ENCODE measurements around the gene TSC22D2. TPM values are rescaled to one million over a fixed set of nuclear protein-coding genes. Genes with fewer than 3 reads are reported as not detected.

The TSC22D2 gene
- 7.1 TPM for total RNA-seq (2013)
- polyA plus RNA-seq, result 10 to 100 TPM in 1 of 3 donors, 1 to 10 TPM in 2; 5.1 to 12.9 (median 5.7) TPM
- polyA minus RNA-seq, result 16.1 and 19.3 TPM in 2 replicates
- total RNA-seq, result 100.0 to 379 (median 210) reads per million in 11 experiments

- H3K27me3 ChIP-seq (ENCODE audit: control insufficient read depth in 2 of 2, insufficient read depth in 2 of 2, low read length in 2 of 2), result no peaks in the 10 kb centered on the region
- H3K36me3 ChIP-seq (replicated peaks in 1 of 2; ENCODE audit: control insufficient read depth in 1 of 2, insufficient read depth in 2 of 2, low read length in 2 of 2), result no peaks in the 10 kb centered on the region
- no peak for TF ChIP-seq CTCF (IDR thresholded peaks at IDR 0.05)
- Mint-ChIP-seq H3K4me1 (peaks cover 23% of the 10 kb centered on the region), H3K4me3 (peak within 1 kb of the TSS; percentile 98 to 99), H3K27ac (peak within 1 kb of the TSS; percentile 97 to 99 (median 98)), H3K36me3 (peaks cover 0 to 2% of the 10 kb centered on the region in 2 donors), H3K27me3 (ENCODE audit: low read depth in 3 of 3) (peaks cover 0 to 1% (median 0%) of the 10 kb centered on the region in 3 donors), H3K9me3 (peaks cover 0 to 2% (median 0%) of the 10 kb centered on the region in 7 donors)
- peaks cover 47% of the 10 kb centered on the region for H4K20me1 ChIP-seq (ENCODE audit: insufficient read depth, low read length)
- peak within 1 kb of the TSS; percentile 82 for H3K4me2 ChIP-seq (replicated peaks; ENCODE audit: extremely low read depth, low read length, poor library complexity, severe bottlenecking)
- peak within 1 kb of the TSS; percentile 88 for H3K9ac ChIP-seq (ENCODE audit: insufficient read depth, low read length, poor library complexity, severe bottlenecking)
- H3K79me2 ChIP-seq (ENCODE audit: insufficient read depth, low read length), result peaks cover 40% of the 10 kb centered on the region
- H3K27ac ChIP-seq (ENCODE audit: low read depth in 1 of 2, low read length in 2 of 2), result peak within 1 kb of the TSS; percentile 92 to 99
- peak within 1 kb of the TSS; percentile 76 for H2AFZ ChIP-seq (ENCODE audit: insufficient read depth, low read depth, low read length, poor library complexity, severe bottlenecking)
- peaks cover 27 to 38% of the 10 kb centered on the region in 2 donors for H3K4me1 ChIP-seq (ENCODE audit: control insufficient read depth in 1 of 2, insufficient read depth in 2 of 2, low read length in 2 of 2)
- DNase-seq, result peak; percentile 94
- peak within 1 kb of the TSS; percentile 79 to 98 (median 93) for H3K4me3 ChIP-seq (replicated peaks in 1 of 3; ENCODE audit: low read depth in 2 of 3, low read length in 3 of 3)
- intact Hi-C loops (cut with micrococcal nuclease), result loop anchor here (2.0 to 10.0 kb wide), 4 partner anchors 138 to 356 kb away; partner anchors contain the start of genes EIF2A (in 2 of the 2), SERP1 (in 2 of the 2), SELENOT (in 1 of the 2) and SIAH2 (in 1 of the 2)
- H3K9me3 ChIP-seq (replicated peaks in 1 of 2; ENCODE audit: control insufficient read depth in 1 of 2, insufficient read depth in 1 of 2, low read length in 2 of 2), result no peaks in the 10 kb centered on the region
- under 1% methylated on average over 74 of the region's 102 CpGs for WGBS (ENCODE audit: insufficient coverage)
Measured at GRCh38 chr3:150408221-150409124, at the start of gene TSC22D2. Gene TSC22D2, plus strand, starts transcription at chr3:150408298. Its CDS starts 1,053 bp downstream, at chr3:150409351.

- H3K27me3 ChIP-seq (ENCODE audit: control insufficient read depth in 2 of 2, insufficient read depth in 2 of 2, low read length in 2 of 2), result no peaks in the 10 kb centered on the region
- Mint-ChIP-seq H3K4me1 (no peaks in the 10 kb centered on the region), H3K36me3 (no peaks in the 10 kb centered on the region), H3K27ac (no peak overlapping the region), H3K27me3 (ENCODE audit: low read depth in 3 of 3) (peaks cover 0 to 2% (median 0%) of the 10 kb centered on the region in 3 donors), H3K9me3 (peaks cover 0 to 1% (median 0%) of the 10 kb centered on the region in 7 donors), H3K4me3 (no peak overlapping the region)
- no peaks in the 10 kb centered on the region for H3K4me1 ChIP-seq (ENCODE audit: control insufficient read depth in 1 of 2, insufficient read depth in 2 of 2, low read length in 2 of 2)
- no peak overlapping the region for H3K9ac ChIP-seq (ENCODE audit: insufficient read depth, low read length, poor library complexity, severe bottlenecking)
- no peak overlapping the region for H3K27ac ChIP-seq (ENCODE audit: low read depth in 1 of 2, low read length in 2 of 2)
- H3K4me3 ChIP-seq (replicated peaks in 1 of 3; ENCODE audit: low read depth in 2 of 3, low read length in 3 of 3), result no peak overlapping the region
- no peak for TF ChIP-seq CTCF (IDR thresholded peaks at IDR 0.05)
- DNase-seq, result no peak
- intact Hi-C loops (cut with micrococcal nuclease), result no loop called here
- H3K79me2 ChIP-seq (ENCODE audit: insufficient read depth, low read length), result no peaks in the 10 kb centered on the region
- no peaks in the 10 kb centered on the region for H3K36me3 ChIP-seq (replicated peaks in 1 of 2; ENCODE audit: control insufficient read depth in 1 of 2, insufficient read depth in 2 of 2, low read length in 2 of 2)
- no peak overlapping the region for H3K4me2 ChIP-seq (replicated peaks; ENCODE audit: extremely low read depth, low read length, poor library complexity, severe bottlenecking)
- no peaks in the 10 kb centered on the region for H4K20me1 ChIP-seq (ENCODE audit: insufficient read depth, low read length)
- no peaks in the 10 kb centered on the region for H3K9me3 ChIP-seq (replicated peaks in 1 of 2; ENCODE audit: control insufficient read depth in 1 of 2, insufficient read depth in 1 of 2, low read length in 2 of 2)
- WGBS (ENCODE audit: insufficient coverage), result no CpG with 5 or more reads among the region's 2 CpGs
- no peak overlapping the region for H2AFZ ChIP-seq (ENCODE audit: insufficient read depth, low read depth, low read length, poor library complexity, severe bottlenecking)
Measured at GRCh38 chr3:150359381-150359780, 48.7 kb upstream of the TSC22D2 start.
